Upper lobe of left lung (tissue), 6 donors: ENCODE results near the gene PRCC. TPM values are rescaled to one million over a fixed set of nuclear protein-coding genes. Genes with fewer than 3 reads are reported as not detected.
"Not testable (repeated sequence)": the region's sequence is repeated elsewhere in the genome, so short reads cannot be mapped to it uniquely, and the experiment has no call there.

ENCODE experiments used
- ATAC-seq, 2 donors: fragments of 200-7000 bp; cut with Tn5 transposase; one replicate each; pipeline ENCODE4 v1.9.1; 2022; ENCODE audit warnings: mild to moderate bottlenecking in 2 of 2, moderate library complexity in 2 of 2; ENCODE audit not compliant: low FRiP score in 2 of 2
- DNase-seq, 2 donors: peaks; one replicate each; pipeline ENCODE4 v3.0.0-alpha.2; 2019 to 2020
- H3K27ac ChIP-seq, 4 donors: fragments of 200-600 bp; sonication (generic); one replicate each; pipeline ENCODE4 v1.5.1; 2016 to 2019
- H3K27me3 ChIP-seq, 4 donors: fragments of 200-600 bp; sonication (generic); one replicate each; pipeline ENCODE4 v1.5.1; 2017 to 2019
- H3K36me3 ChIP-seq, 4 donors: fragments of 200-600 bp; sonication (generic); one replicate each; pipeline ENCODE4 v1.5.1; 2016 to 2019
- H3K4me1 ChIP-seq, 4 donors: fragments of 200-600 bp; sonication (generic); one replicate each; pipeline ENCODE4 v1.5.1; 2018 to 2019
- H3K4me3 ChIP-seq, 4 donors: fragments of 200-600 bp; sonication (generic); one replicate each; pipeline ENCODE4 v1.5.1; 2017 to 2019; ENCODE audit warnings: mild to moderate bottlenecking in 2 of 4, moderate library complexity in 1 of 4
- H3K9me3 ChIP-seq, 4 donors: fragments of 200-600 bp; sonication (generic); one replicate each; pipeline ENCODE4 v1.5.1; 2018 to 2019
- EP300 ChIP-seq, 4 donors: sonication (generic); formaldehyde crosslinking; IDR thresholded peaks; one replicate each; pipeline ENCODE4 v1.5.1; 2017; ENCODE audit warnings: antibody characterized with exemption in 4 of 4, control low read depth in 2 of 4
- POLR2A ChIP-seq, 4 donors: fragments of 450-650 bp; IDR thresholded peaks; one replicate each; pipeline ENCODE4 v1.5.1; 2016 to 2017; ENCODE audit warnings: antibody characterized with exemption in 4 of 4, mild to moderate bottlenecking in 2 of 4
- POLR2AphosphoS5 ChIP-seq, 2 donors: sonication (generic); formaldehyde crosslinking; IDR thresholded peaks; one replicate each; pipeline ENCODE4 v1.5.1; 2017; ENCODE audit warnings: antibody characterized with exemption in 2 of 2
- WGBS, 2 donors: methylation state at CpG; one replicate each; pipeline ENCODE4 v1.1.5; 2017 to 2018; 5-methylcytosine and 5-hydroxymethylcytosine counted together
- total RNA-seq, 6 donors: library from RNA; depleted of rRNA in 4 of 6; stranded (reverse); fragments of >200 nt in 4 of 6; gene quantifications; one replicate each; pipeline versions ENCODE4 v1.1.0 to v1.2.1, GENCODE V29; 2016 to 2021
- TF ChIP-seq, protein P1 (sequence below), 6 experiments: fragments of 450-650 bp in 4 of 6; fragments of 200-600 bp in 2 of 6; sonication (generic) in 2 of 6; IDR thresholded peaks; one replicate each; pipeline ENCODE4 v1.5.1; 2016 to 2019; ENCODE audit warnings: antibody characterized with exemption in 6 of 6
- donor health status: DM: no; HTN: no; CAD: no; lungs with moderate emphysema.
- donor health status: DM: no; HTN: yes; CAD: no; lungs with severe emphysema.

The PRCC gene
- total RNA-seq, 6 donors from 2014 or later, result 36.5 to 52.4 (median 40.8) TPM

GRCh38 chr1:156756355-156756754 lies 11.0 kb upstream of the PRCC start:
- H3K4me1 ChIP-seq, result peaks cover 10 to 20% (median 12%) of the 10 kb centered on the region in 4 donors
- no peak for TF ChIP-seq EP300 (IDR thresholded peaks at IDR 0.05)
- TF ChIP-seq, protein P1, sequence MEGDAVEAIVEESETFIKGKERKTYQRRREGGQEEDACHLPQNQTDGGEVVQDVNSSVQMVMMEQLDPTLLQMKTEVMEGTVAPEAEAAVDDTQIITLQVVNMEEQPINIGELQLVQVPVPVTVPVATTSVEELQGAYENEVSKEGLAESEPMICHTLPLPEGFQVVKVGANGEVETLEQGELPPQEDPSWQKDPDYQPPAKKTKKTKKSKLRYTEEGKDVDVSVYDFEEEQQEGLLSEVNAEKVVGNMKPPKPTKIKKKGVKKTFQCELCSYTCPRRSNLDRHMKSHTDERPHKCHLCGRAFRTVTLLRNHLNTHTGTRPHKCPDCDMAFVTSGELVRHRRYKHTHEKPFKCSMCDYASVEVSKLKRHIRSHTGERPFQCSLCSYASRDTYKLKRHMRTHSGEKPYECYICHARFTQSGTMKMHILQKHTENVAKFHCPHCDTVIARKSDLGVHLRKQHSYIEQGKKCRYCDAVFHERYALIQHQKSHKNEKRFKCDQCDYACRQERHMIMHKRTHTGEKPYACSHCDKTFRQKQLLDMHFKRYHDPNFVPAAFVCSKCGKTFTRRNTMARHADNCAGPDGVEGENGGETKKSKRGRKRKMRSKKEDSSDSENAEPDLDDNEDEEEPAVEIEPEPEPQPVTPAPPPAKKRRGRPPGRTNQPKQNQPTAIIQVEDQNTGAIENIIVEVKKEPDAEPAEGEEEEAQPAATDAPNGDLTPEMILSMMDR (IDR thresholded peaks at IDR 0.05), result no peak
- TF ChIP-seq POLR2A (IDR thresholded peaks at IDR 0.05), result no peak
- no peak for TF ChIP-seq POLR2AphosphoS5 (IDR thresholded peaks at IDR 0.05)
- WGBS, 2 donors, result 97 to 100% methylated on average over 1 of the region's 1 CpG
- no peaks in the 10 kb centered on the region for H3K27me3 ChIP-seq
- no peak for DNase-seq
- H3K4me3 ChIP-seq, result no peak overlapping the region
- ATAC-seq, result no peak
- H3K27ac ChIP-seq, result no peak overlapping the region
- no peaks in the 10 kb centered on the region for H3K36me3 ChIP-seq
- no peaks in the 10 kb centered on the region for H3K9me3 ChIP-seq

GRCh38 chr1:156757572-156758253 lies 9.6 kb upstream of the PRCC start:
- not testable (repeated sequence) for H3K27ac ChIP-seq, H3K4me3 ChIP-seq, ATAC-seq, H3K27me3 ChIP-seq, DNase-seq, H3K9me3 ChIP-seq, H3K36me3 ChIP-seq
- 87 to 94% methylated on average over 10 of the region's 10 CpGs for WGBS, 2 donors
- H3K4me1 ChIP-seq, result peaks cover 7 to 14% (median 8%) of the 10 kb centered on the region in 4 donors

GRCh38 chr1:156760092-156760795 lies 7.1 kb upstream of the PRCC start:
- Histone ChIP-seq H3K36me3 (no peaks in the 10 kb centered on the region), H3K4me3 (no peak overlapping the region), H3K27me3 (no peaks in the 10 kb centered on the region), H3K27ac (no peak overlapping the region), H3K4me1 (no peaks in the 10 kb centered on the region), H3K9me3 (no peaks in the 10 kb centered on the region)
- TF ChIP-seq EP300 (IDR thresholded peaks at IDR 0.05) (no peak), POLR2AphosphoS5 (IDR thresholded peaks at IDR 0.05) (no peak), POLR2A (IDR thresholded peaks at IDR 0.05) (no peak)
- TF ChIP-seq, protein P1 (IDR thresholded peaks at IDR 0.05), result no peak
- DNase-seq, result no peak
- no peak for ATAC-seq
- 67 to 77% methylated on average over 6 of the region's 6 CpGs for WGBS, 2 donors

DNA sequence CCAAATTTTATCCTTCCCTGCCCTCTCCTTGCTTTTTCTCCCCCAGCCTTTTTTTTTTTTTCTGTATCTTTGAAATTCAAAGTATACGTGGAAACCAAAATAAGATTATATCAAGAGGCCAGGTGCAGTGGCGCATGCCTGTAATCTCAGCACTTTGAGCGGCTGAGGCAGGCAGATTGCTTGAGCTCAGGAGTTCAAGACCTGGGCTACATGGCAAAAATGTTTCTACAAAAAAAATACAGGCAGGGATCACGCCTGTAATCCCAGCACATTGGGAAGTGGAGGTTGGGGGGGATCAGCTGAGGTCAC lies 6.6 kb upstream of the PRCC start:
- H3K4me1 ChIP-seq, result peaks cover 0 to 3% (median under 1%) of the 10 kb centered on the region in 4 donors
- H3K9me3 ChIP-seq, result no peaks in the 10 kb centered on the region
- TF ChIP-seq, protein P1 (IDR thresholded peaks at IDR 0.05), result no peak
- TF ChIP-seq EP300 (IDR thresholded peaks at IDR 0.05) (no peak), POLR2A (IDR thresholded peaks at IDR 0.05) (no peak), POLR2AphosphoS5 (IDR thresholded peaks at IDR 0.05) (no peak)
- H3K27ac ChIP-seq, result no peak overlapping the region
- 71 to 83% methylated on average over 4 of the region's 4 CpGs for WGBS, 2 donors
- H3K27me3 ChIP-seq, result no peaks in the 10 kb centered on the region
- H3K36me3 ChIP-seq, result no peaks in the 10 kb centered on the region
- no peak overlapping the region for H3K4me3 ChIP-seq
- ATAC-seq (no peak), DNase-seq (no peak)

DNA sequence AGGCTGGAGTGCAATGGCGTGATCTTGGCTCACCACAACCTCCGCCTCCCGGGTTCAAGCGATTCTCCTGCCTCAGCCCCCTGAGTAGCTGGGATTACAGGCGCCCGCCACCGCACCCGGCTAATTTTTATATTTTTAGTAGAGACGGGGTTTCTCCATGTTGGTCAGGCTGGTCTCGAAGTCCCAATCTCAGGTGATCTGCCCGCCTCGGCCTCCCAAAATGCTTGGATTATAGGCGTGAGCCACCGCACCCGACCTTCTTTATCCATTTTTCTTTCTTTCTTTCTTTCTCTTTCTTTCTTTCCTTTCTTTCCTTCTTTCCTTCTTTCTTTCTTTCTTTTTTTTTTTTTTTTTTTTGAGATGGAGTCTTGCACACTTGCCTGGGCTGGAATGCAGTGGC lies 2.2 kb upstream of the PRCC start:
- H3K36me3 ChIP-seq, DNase-seq, H3K27me3 ChIP-seq, H3K4me3 ChIP-seq, H3K9me3 ChIP-seq, H3K27ac ChIP-seq, ATAC-seq: not testable (repeated sequence)
- WGBS, 2 donors, result 93 to 95% methylated on average over 15 of the region's 15 CpGs
- peaks cover 21 to 34% (median 25%) of the 10 kb centered on the region in 4 donors for H3K4me1 ChIP-seq

GRCh38 chr1:156765666-156766065 lies 1.7 kb upstream of the PRCC start:
- DNase-seq (no peak), ATAC-seq (no peak)
- H3K36me3 ChIP-seq, result peaks cover 0 to 8% (median 2%) of the 10 kb centered on the region in 4 donors
- H3K4me3 ChIP-seq, result peak overlapping the region in 2 of 4 donors; percentile 83 to 93
- no peak for TF ChIP-seq POLR2AphosphoS5 (IDR thresholded peaks at IDR 0.05)
- TF ChIP-seq EP300 (IDR thresholded peaks at IDR 0.05), result no peak
- TF ChIP-seq, protein P1 (IDR thresholded peaks at IDR 0.05), result no peak
- TF ChIP-seq POLR2A (IDR thresholded peaks at IDR 0.05), result no peak
- H3K4me1 ChIP-seq, result peaks cover 21 to 40% (median 29%) of the 10 kb centered on the region in 4 donors
- H3K27ac ChIP-seq, result peak overlapping the region in 1 of 4 donors; percentile 92
- no peaks in the 10 kb centered on the region for H3K9me3 ChIP-seq
- 87 to 89% methylated on average over 1 to 5 of the region's 5 CpGs for WGBS, 2 donors
- H3K27me3 ChIP-seq, result no peaks in the 10 kb centered on the region
